GM19397 (cell line): Measurements from ENCODE around the gene TRIM62.
"Not testable (repeated sequence)": the region's sequence is repeated elsewhere in the genome, so short reads cannot be mapped to it uniquely, and the experiment has no call there.

Experiments used
- ATAC-seq: cut with Tn5 transposase; IDR thresholded peaks from one replicate; pipeline ENCODE4 v1.9.1; 2021; ENCODE audit warnings: mild to moderate bottlenecking, moderate library complexity; ENCODE audit not compliant: unreplicated experiment

Gene TRIM62

GRCh38 chr1:33140153-33141149 is 41.4 kb downstream of the TRIM62 start:
- no peak for ATAC-seq

- ATAC-seq, result no peak
These were observed 44.0 kb downstream of the TRIM62 start for GRCh38 chr1:33137800-33138199.

- ATAC-seq, result not testable (repeated sequence)
These were observed 45.8 kb downstream of the TRIM62 start for GRCh38 chr1:33136041-33136440.

GRCh38 chr1:33133478-33134105 is 48.3 kb downstream of the TRIM62 start:
- ATAC-seq, result no peak

- ATAC-seq, result no peak
These were observed 49.3 kb downstream of the TRIM62 start for GRCh38 chr1:33132549-33132948.

- no peak for ATAC-seq
These were observed 50.7 kb downstream of the TRIM62 start for GRCh38 chr1:33131191-33131590.

GRCh38 chr1:33130297-33130696 is 51.5 kb downstream of the TRIM62 start:
- no peak for ATAC-seq

- ATAC-seq, result no peak
These were observed 53.1 kb downstream of the TRIM62 start for GRCh38 chr1:33128781-33129180.

GRCh38 chr1:33127001-33127823 is 54.6 kb downstream of the TRIM62 start:
- peak; percentile 98 for ATAC-seq

- ATAC-seq, result no peak
These were observed 55.3 kb downstream of the TRIM62 start for GRCh38 chr1:33126411-33127000.

- not testable (repeated sequence) for ATAC-seq
These were observed 57.2 kb downstream of the TRIM62 start for GRCh38 chr1:33124647-33125046.

- no peak for ATAC-seq
These were observed 58.6 kb downstream of the TRIM62 start for GRCh38 chr1:33123266-33123665.

- no peak for ATAC-seq
These were observed 59.2 kb downstream of the TRIM62 start for GRCh38 chr1:33122483-33123178.

GRCh38 chr1:33121728-33122127 is 60.1 kb downstream of the TRIM62 start:
- no peak for ATAC-seq

GRCh38 chr1:33120436-33121231 is 61.2 kb downstream of the TRIM62 start:
- ATAC-seq, result no peak

GRCh38 chr1:33119532-33120217 is 62.2 kb downstream of the TRIM62 start:
- ATAC-seq, result no peak

- ATAC-seq, result no peak
These were observed 62.8 kb downstream of the TRIM62 start for GRCh38 chr1:33119050-33119449.

GRCh38 chr1:33118274-33118673 is 63.6 kb downstream of the TRIM62 start:
- no peak for ATAC-seq
